Endothelial cell of umbilical vein (primary cell): ENCODE measurements around the gene MRPL50. TPM values are rescaled to one million over a fixed set of nuclear protein-coding genes. Genes with fewer than 3 reads are reported as not detected.

Experiments used
- BruUV-seq: library from RNA; stranded (reverse); fragments of 400-500 nt; replicated peaks from 2 replicates; lab custom pipeline; 2021; lab: Mats Ljungman, UMichigan
- CTCF ChIA-PET: fragments of 300-600, 350-600 bp; sonication (Branson Sonifier 250); formaldehyde crosslinking; loops from one replicate; lab custom pipeline; 2021; ENCODE audit warnings: antibody characterized with exemption, inconsistent platforms; lab: Charles Lee
- POLR2A ChIA-PET: fragments of 300-600, 350-600 bp; sonication (Branson Sonifier 250); formaldehyde crosslinking; loops from one replicate; lab custom pipeline; 2021; ENCODE audit warnings: antibody characterized with exemption, inconsistent platforms; lab: Charles Lee
- DNase-seq: peaks from one replicate; pipeline ENCODE4 v3.0.0-alpha.2; 2011; ENCODE audit warnings: low read depth, low spot score
- FAIRE-seq: peaks from 2 replicates; lab custom pipeline; 2011; peaks lifted over from hg19 to GRCh38; lab: Jason Lieb, UNC
- H2AFZ ChIP-seq: 2 replicates; pipeline ENCODE4 v1.6.0; 2012; ENCODE audit warnings: low read depth, low read length, control low read depth, inconsistent platforms
- H3K27ac ChIP-seq: 2 replicates; pipeline ENCODE4 v1.5.1; 2011; ENCODE audit warnings: low read depth, mild to moderate bottlenecking, control low read depth, low read length, moderate library complexity; ENCODE audit not compliant: insufficient read depth
- H3K27me3 ChIP-seq, 2 experiments: 2 replicates each; pipeline versions ENCODE4 v1.6.0 to v1.6.1; 2011; ENCODE audit warnings: low read length in 2 of 2, mixed read lengths in 1 of 2; ENCODE audit not compliant: control insufficient read depth in 2 of 2, insufficient read depth in 2 of 2
- H3K36me3 ChIP-seq, 2 experiments: 2 replicates in 1 of 2; 3 replicates in 1 of 2; pipeline ENCODE4 v1.5.1; 2011; ENCODE audit warnings: low read length in 2 of 2, mild to moderate bottlenecking in 1 of 2, moderate library complexity in 1 of 2; ENCODE audit not compliant: control insufficient read depth in 2 of 2, insufficient read depth in 2 of 2; ENCODE audit errors: extremely low read depth in 1 of 2
- H3K4me1 ChIP-seq: 3 replicates; pipeline ENCODE4 v1.5.1; 2011; ENCODE audit warnings: mild to moderate bottlenecking, low read length; ENCODE audit not compliant: control insufficient read depth, insufficient read depth; ENCODE audit errors: extremely low read depth
- H3K4me2 ChIP-seq: 2 replicates; pipeline ENCODE4 v1.6.1; 2011; ENCODE audit warnings: low read length, control low read depth, mixed read lengths; ENCODE audit not compliant: insufficient read depth
- H3K4me3 ChIP-seq, 3 experiments: fragments of 200-600 bp in 1 of 3; sonication (generic), shearing (Covaris generic) in 1 of 3; replicated peaks in 1 of 3; 2 replicates each; pipeline ENCODE4 v1.5.1; 2011 to 2016; ENCODE audit warnings: control low read depth in 3 of 3, low read length in 3 of 3, mild to moderate bottlenecking in 2 of 3, inconsistent platforms in 1 of 3, low read depth in 1 of 3, moderate library complexity in 1 of 3; ENCODE audit not compliant: insufficient read depth in 1 of 3
- H3K79me2 ChIP-seq: 2 replicates; pipeline ENCODE4 v1.6.0; 2012; ENCODE audit warnings: low read length, inconsistent platforms; ENCODE audit not compliant: control insufficient read depth, insufficient read depth
- H3K9ac ChIP-seq: replicated peaks from 2 replicates; pipeline ENCODE3; 2011; ENCODE audit warnings: low read length, control low read depth; ENCODE audit not compliant: insufficient read depth; ENCODE audit errors: extremely low read depth
- H3K9me1 ChIP-seq: replicated peaks from 3 replicates; pipeline ENCODE4 v1.6.0; 2011; ENCODE audit warnings: mild to moderate bottlenecking, low read length; ENCODE audit not compliant: control insufficient read depth, insufficient read depth; ENCODE audit errors: extremely low read depth
- H3K9me3 ChIP-seq: replicated peaks from 2 replicates; pipeline ENCODE4 v1.5.1; 2012; ENCODE audit warnings: low read length, inconsistent platforms; ENCODE audit not compliant: control insufficient read depth, insufficient read depth
- H4K20me1 ChIP-seq: replicated peaks from 2 replicates; pipeline ENCODE3; 2011; ENCODE audit warnings: mild to moderate bottlenecking, low read length; ENCODE audit not compliant: control insufficient read depth, insufficient read depth; ENCODE audit errors: extremely low read depth
- EZH2 ChIP-seq: IDR thresholded peaks from 2 replicates; pipeline ENCODE4 v1.6.1; 2012; ENCODE audit warnings: borderline replicate concordance, low read depth, mild to moderate bottlenecking, moderate library complexity, low read length, inconsistent platforms; ENCODE audit not compliant: severe bottlenecking
- FOS ChIP-seq: IDR thresholded peaks from 2 replicates; pipeline ENCODE4 v1.6.1; 2011; ENCODE audit warnings: mild to moderate bottlenecking, low read length, moderate library complexity, borderline replicate concordance; ENCODE audit not compliant: insufficient read depth
- GATA2 ChIP-seq: IDR thresholded peaks from 2 replicates; pipeline ENCODE4 v1.7.0; 2011; ENCODE audit warnings: low read depth, mild to moderate bottlenecking, moderate library complexity, mixed read lengths, low read length; ENCODE audit not compliant: insufficient read length, insufficient read depth
- JUN ChIP-seq: IDR thresholded peaks from 2 replicates; pipeline ENCODE4 v1.6.1; 2011; ENCODE audit warnings: borderline replicate concordance, low read depth; ENCODE audit not compliant: insufficient read length, insufficient read depth
- MYC ChIP-seq: IDR thresholded peaks from one replicate; pipeline ENCODE4 v1.6.1; 2011; ENCODE audit warnings: mild to moderate bottlenecking, low read depth, low read length
- POLR2A ChIP-seq: IDR thresholded peaks from 2 replicates; pipeline ENCODE4 v1.6.1; 2012; ENCODE audit warnings: low read depth, mild to moderate bottlenecking, control low read depth, low read length
- POLR2AphosphoS5 ChIP-seq: IDR thresholded peaks from 2 replicates; pipeline ENCODE4 v1.6.1; 2012; ENCODE audit warnings: low read depth, mild to moderate bottlenecking, control low read depth, low read length, moderate library complexity; ENCODE audit not compliant: insufficient read depth
- dilution Hi-C: fragments of 300-500 bp; cut with MboI; formaldehyde crosslinking; loops from one replicate; pipeline ENCODE4 v1.15.0; 2019; ENCODE audit warnings: low sequenced_read_pairs; ENCODE audit not compliant: extremely low pct_ligation_motif_present
- intact Hi-C: fragments of 100-400 bp; cut with micrococcal nuclease; formaldehyde crosslinking; loops from one replicate; pipeline ENCODE4 v1.10.0; 2022
- polyA plus RNA-seq, 4 experiments: library from polyadenylated mRNA; depleted of rRNA in 3 of 4; stranded (reverse) in 3 of 4; unstranded in 1 of 4; fragments of >200 nt; gene quantifications; 2 replicates each; pipeline versions ENCODE4 v1.2.1 to v1.2.3, GENCODE V29; 2011 to 2012; ENCODE audit warnings: missing spikeins in 1 of 4
- total RNA-seq: library from RNA; stranded (reverse); gene quantifications from 2 replicates; pipeline ENCODE4 v1.2.3, GENCODE V29; 2021
- TF ChIP-seq, protein P1 (sequence below), 2 donors: IDR thresholded peaks; 1 replicate in 1 of 2; 2 replicates in 1 of 2; pipeline ENCODE4 v1.5.1; 2011; ENCODE audit warnings: low read length in 2 of 2, mild to moderate bottlenecking in 2 of 2, moderate library complexity in 2 of 2, control low read depth in 1 of 2, inconsistent platforms in 1 of 2, low read depth in 1 of 2; ENCODE audit not compliant: insufficient read depth in 1 of 2; ENCODE audit errors: extremely low read depth in 1 of 2
- TF ChIP-seq, protein P2 (sequence below): IDR thresholded peaks from 2 replicates; pipeline ENCODE4 v1.6.1; 2011; ENCODE audit not compliant: insufficient read depth, insufficient read length

The MRPL50 gene
- total and polyA plus RNA-seq, 2 donors (not counting 3 experiments of a cell fraction or from before 2014, with no cell fraction given) = 5.7 to 9.7 TPM

DNA sequence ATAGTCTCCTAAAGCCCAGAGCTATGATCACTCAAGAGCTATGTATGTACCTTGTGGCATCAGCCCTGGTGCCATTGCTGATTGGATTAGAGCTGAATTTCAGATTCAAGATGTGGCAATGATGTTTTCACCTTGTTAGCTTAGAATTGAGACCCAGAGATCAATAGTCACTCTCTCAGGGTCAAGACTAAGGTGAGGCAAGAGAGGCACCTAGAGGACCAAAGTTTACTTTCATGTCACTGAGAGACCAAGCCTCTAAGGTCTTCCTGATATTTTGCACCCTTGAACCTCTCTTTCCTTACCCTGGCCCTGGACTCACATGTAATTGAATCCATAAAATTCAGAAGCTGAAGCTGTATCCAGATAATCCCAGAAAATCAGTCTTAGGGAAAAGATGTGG, 56.5 kb downstream of the MRPL50 start:
- no peaks in the 10 kb centered on the region for H3K79me2 ChIP-seq
- no peaks in the 10 kb centered on the region for H3K9me1 ChIP-seq
- DNase-seq = no peak
- H4K20me1 ChIP-seq = no peaks in the 10 kb centered on the region
- no peak overlapping the region for H3K27ac ChIP-seq
- H3K4me2 ChIP-seq = no peak overlapping the region
- intact Hi-C loops = no loop called here
- dilution Hi-C loops = no loop called here
- H2AFZ ChIP-seq = no peak overlapping the region
- no peak overlapping the region for H3K4me3 ChIP-seq
- FAIRE-seq = no peak
- H3K27me3 ChIP-seq = no peaks in the 10 kb centered on the region
- H3K9ac ChIP-seq = no peak overlapping the region
- ChIA-PET POLR2A (no interaction called here), CTCF (no interaction called here)
- no TSS peak for BruUV-seq
- no peaks in the 10 kb centered on the region for H3K9me3 ChIP-seq
- H3K36me3 ChIP-seq = no peaks in the 10 kb centered on the region
- H3K4me1 ChIP-seq = no peaks in the 10 kb centered on the region
- no peak for TF ChIP-seq JUN
- TF ChIP-seq, protein P1, sequence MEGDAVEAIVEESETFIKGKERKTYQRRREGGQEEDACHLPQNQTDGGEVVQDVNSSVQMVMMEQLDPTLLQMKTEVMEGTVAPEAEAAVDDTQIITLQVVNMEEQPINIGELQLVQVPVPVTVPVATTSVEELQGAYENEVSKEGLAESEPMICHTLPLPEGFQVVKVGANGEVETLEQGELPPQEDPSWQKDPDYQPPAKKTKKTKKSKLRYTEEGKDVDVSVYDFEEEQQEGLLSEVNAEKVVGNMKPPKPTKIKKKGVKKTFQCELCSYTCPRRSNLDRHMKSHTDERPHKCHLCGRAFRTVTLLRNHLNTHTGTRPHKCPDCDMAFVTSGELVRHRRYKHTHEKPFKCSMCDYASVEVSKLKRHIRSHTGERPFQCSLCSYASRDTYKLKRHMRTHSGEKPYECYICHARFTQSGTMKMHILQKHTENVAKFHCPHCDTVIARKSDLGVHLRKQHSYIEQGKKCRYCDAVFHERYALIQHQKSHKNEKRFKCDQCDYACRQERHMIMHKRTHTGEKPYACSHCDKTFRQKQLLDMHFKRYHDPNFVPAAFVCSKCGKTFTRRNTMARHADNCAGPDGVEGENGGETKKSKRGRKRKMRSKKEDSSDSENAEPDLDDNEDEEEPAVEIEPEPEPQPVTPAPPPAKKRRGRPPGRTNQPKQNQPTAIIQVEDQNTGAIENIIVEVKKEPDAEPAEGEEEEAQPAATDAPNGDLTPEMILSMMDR (IDR thresholded peaks at IDR 0.05; ENCODE audit: extremely low read depth in 1 of 2, insufficient read depth in 1 of 2, low read depth in 1 of 2, low read length in 2 of 2) = no peak
- no peak for TF ChIP-seq FOS
- TF ChIP-seq, protein P2, sequence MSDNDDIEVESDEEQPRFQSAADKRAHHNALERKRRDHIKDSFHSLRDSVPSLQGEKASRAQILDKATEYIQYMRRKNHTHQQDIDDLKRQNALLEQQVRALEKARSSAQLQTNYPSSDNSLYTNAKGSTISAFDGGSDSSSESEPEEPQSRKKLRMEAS = no peak
- no peak for TF ChIP-seq GATA2
- no peak for TF ChIP-seq POLR2AphosphoS5
- TF ChIP-seq MYC = no peak
- TF ChIP-seq POLR2A = no peak
- no peak for TF ChIP-seq EZH2

Other genes starting within 250 kb of the MRPL50 start
- gene BAAT, start 13.6 kb downstream of the MRPL50 start, total RNA-seq = not detected in 2 replicates
- gene BAAT, start 13.6 kb downstream of the MRPL50 start, polyA plus RNA-seq = 0.01 TPM in 1 of 2 replicates, not detected in the other
- 14.4 and 14.6 TPM in 2 replicates for gene ZNF189, start 233 bp upstream of the MRPL50 start, total RNA-seq
- 2.5 and 3.3 TPM in 2 replicates for gene ZNF189, start 233 bp upstream of the MRPL50 start, polyA plus RNA-seq
- not detected in 2 replicates for gene ALDOB, start 37.2 kb upstream of the MRPL50 start, total RNA-seq
- gene ALDOB, start 37.2 kb upstream of the MRPL50 start, polyA plus RNA-seq = not detected in 2 replicates
- gene RNF20, start 135.2 kb upstream of the MRPL50 start, total RNA-seq = 31.6 and 33.7 TPM in 2 replicates
- gene RNF20, start 135.2 kb upstream of the MRPL50 start, polyA plus RNA-seq = 4.3 and 6.1 TPM in 2 replicates
- not detected in 2 replicates for gene PPP3R2, start 196.4 kb upstream of the MRPL50 start, total RNA-seq
- gene PPP3R2, start 196.4 kb upstream of the MRPL50 start, polyA plus RNA-seq = not detected in 2 replicates